NCI-H146 treated with DMSO at 0.1 percent for 48 hours (cell line): ENCODE results near the gene SFMBT1.

Source experiments
- DNase-seq: peaks from one replicate; lab custom pipeline; 2025; ENCODE audit not compliant: unreplicated experiment; lab: John Stamatoyannopoulos, UW

The SFMBT1 gene

GRCh38 chr3:53045518-53046170 is at the start of gene SFMBT1:
Gene SFMBT1, minus strand, starts transcription at chr3:53046073. Its CDS starts 76,945 bp downstream, at chr3:52969128.
- DNase-seq: no peak

- no peak for DNase-seq
These were observed 47.1 kb upstream of the SFMBT1 start for GRCh38 chr3:53092942-53093341.

- no peak for DNase-seq
These were observed 46.3 kb upstream of the SFMBT1 start for GRCh38 chr3:53092216-53092615.

GRCh38 chr3:53091011-53091410 is 45.1 kb upstream of the SFMBT1 start:
- DNase-seq: no peak

- DNase-seq: no peak
These were observed 43.6 kb upstream of the SFMBT1 start for GRCh38 chr3:53089511-53089910.

- no peak for DNase-seq
These were observed 39.6 kb upstream of the SFMBT1 start for GRCh38 chr3:53085476-53085875.

GRCh38 chr3:53084310-53085001 is 38.6 kb upstream of the SFMBT1 start:
- no peak for DNase-seq

GRCh38 chr3:53083949-53084309 is 38.1 kb upstream of the SFMBT1 start:
- no peak for DNase-seq

- no peak for DNase-seq
These were observed 37.6 kb upstream of the SFMBT1 start for GRCh38 chr3:53083521-53083920.

- DNase-seq: no peak
These were observed 36.9 kb upstream of the SFMBT1 start for GRCh38 chr3:53082736-53083135.

GRCh38 chr3:53081318-53081717 is 35.4 kb upstream of the SFMBT1 start:
- DNase-seq: no peak

GRCh38 chr3:53080612-53081205 is 34.8 kb upstream of the SFMBT1 start:
- no peak for DNase-seq

GRCh38 chr3:53079791-53080555 is 34.1 kb upstream of the SFMBT1 start:
- no peak for DNase-seq

GRCh38 chr3:53079147-53079546 is 33.3 kb upstream of the SFMBT1 start:
- no peak for DNase-seq

GRCh38 chr3:53078656-53079055 is 32.8 kb upstream of the SFMBT1 start:
- DNase-seq: no peak

- peak; percentile 8 for DNase-seq
These were observed 31.8 kb upstream of the SFMBT1 start for GRCh38 chr3:53077476-53078220.

GRCh38 chr3:53075743-53076140 is 29.9 kb upstream of the SFMBT1 start:
- DNase-seq: no peak

- no peak for DNase-seq
These were observed 29.2 kb upstream of the SFMBT1 start for GRCh38 chr3:53074761-53075742.

GRCh38 chr3:53074366-53074696 is 28.5 kb upstream of the SFMBT1 start:
- no peak for DNase-seq
